Skeletal muscle tissue (tissue), 4 donors: Measurements from ENCODE around the gene YDJC. TPM values are rescaled to one million over a fixed set of nuclear protein-coding genes. Genes with fewer than 3 reads are reported as not detected.
"Not testable (repeated sequence)": the region's sequence is repeated elsewhere in the genome, so short reads cannot be mapped to it uniquely, and the experiment has no call there.

Experiments used
- H3K27ac ChIP-seq: one replicate; pipeline ENCODE4 v1.7.0; 2013; ENCODE audit warnings: mild to moderate bottlenecking, low read depth, low read length, inconsistent platforms
- H3K27me3 ChIP-seq, 3 donors: one replicate each; pipeline ENCODE4 v1.7.0; 2013; ENCODE audit warnings: low read length in 3 of 3; ENCODE audit not compliant: control insufficient read depth in 3 of 3, insufficient read depth in 3 of 3
- H3K36me3 ChIP-seq, 3 donors: one replicate each; pipeline ENCODE4 v1.7.0; 2013; ENCODE audit warnings: low read length in 3 of 3; ENCODE audit not compliant: control insufficient read depth in 3 of 3, insufficient read depth in 3 of 3
- H3K4me1 ChIP-seq, 3 donors: one replicate each; pipeline ENCODE4 v1.7.0; 2013; ENCODE audit warnings: low read length in 3 of 3, mild to moderate bottlenecking in 3 of 3; ENCODE audit not compliant: control insufficient read depth in 3 of 3, insufficient read depth in 3 of 3
- H3K4me3 ChIP-seq, 3 donors: one replicate each; pipeline ENCODE4 v1.7.0; 2013; ENCODE audit warnings: low read length in 3 of 3
- H3K9ac ChIP-seq, 3 donors: one replicate each; pipeline ENCODE4 v1.7.0; 2013; ENCODE audit warnings: low read length in 3 of 3, mild to moderate bottlenecking in 3 of 3, moderate library complexity in 2 of 3, low read depth in 1 of 3
- H3K9me3 ChIP-seq, 3 donors: one replicate each; pipeline ENCODE4 v1.7.0; 2013; ENCODE audit warnings: low read length in 3 of 3; ENCODE audit not compliant: control insufficient read depth in 3 of 3
- total RNA-seq: library from RNA; depleted of rRNA; stranded (reverse); fragments of >200 nt; gene quantifications from one replicate; pipeline ENCODE4 v1.2.3, GENCODE V29; 2014
- donor health status: Osteomylitis.

The YDJC gene
- total RNA-seq, 1 donor from 2014 or later: 1.0 TPM

- no peak overlapping the region for H3K4me3 ChIP-seq
- H3K36me3 ChIP-seq: peaks cover 0 to 7% (median 1%) of the 10 kb centered on the region in 3 donors
- H3K9me3 ChIP-seq: no peaks in the 10 kb centered on the region
- peak overlapping the region in 2 of 3 donors; percentile 33 to 50 for H3K9ac ChIP-seq
- no peak overlapping the region for H3K27ac ChIP-seq
- H3K4me1 ChIP-seq: peaks cover 29 to 59% (median 33%) of the 10 kb centered on the region in 3 donors
- no peaks in the 10 kb centered on the region for H3K27me3 ChIP-seq
Observed at GRCh38 chr22:21624120-21624879, 5.5 kb downstream of the YDJC start.

GRCh38 chr22:21623648-21623970 lies 6.2 kb downstream of the YDJC start:
- Histone ChIP-seq H3K9me3 (no peaks in the 10 kb centered on the region), H3K9ac (peak overlapping the region in 2 of 3 donors; percentile 33 to 50), H3K27ac (no peak overlapping the region), H3K4me3 (no peak overlapping the region), H3K27me3 (no peaks in the 10 kb centered on the region), H3K4me1 (peaks cover 25 to 56% (median 30%) of the 10 kb centered on the region in 3 donors), H3K36me3 (peaks cover 0 to 7% (median 1%) of the 10 kb centered on the region in 3 donors)

GRCh38 chr22:21622919-21623647 lies 6.7 kb downstream of the YDJC start:
- peaks cover 0 to 7% (median 1%) of the 10 kb centered on the region in 3 donors for H3K36me3 ChIP-seq
- no peaks in the 10 kb centered on the region for H3K9me3 ChIP-seq
- H3K4me3 ChIP-seq: no peak overlapping the region
- H3K27ac ChIP-seq: no peak overlapping the region
- H3K4me1 ChIP-seq: peaks cover 25 to 56% (median 30%) of the 10 kb centered on the region in 3 donors
- no peaks in the 10 kb centered on the region for H3K27me3 ChIP-seq
- peak overlapping the region in 1 of 3 donors; percentile 23 for H3K9ac ChIP-seq

- Histone ChIP-seq H3K9ac (no peak overlapping the region), H3K4me1 (peaks cover 25 to 56% (median 30%) of the 10 kb centered on the region in 3 donors), H3K4me3 (no peak overlapping the region), H3K9me3 (no peaks in the 10 kb centered on the region), H3K27ac (no peak overlapping the region), H3K27me3 (no peaks in the 10 kb centered on the region), H3K36me3 (peaks cover 0 to 7% (median 1%) of the 10 kb centered on the region in 3 donors)
Observed at GRCh38 chr22:21622011-21622918, 7.6 kb downstream of the YDJC start.

GRCh38 chr22:21621025-21621424 lies 8.8 kb downstream of the YDJC start:
- Histone ChIP-seq H3K9me3 (no peaks in the 10 kb centered on the region), H3K4me1 (peaks cover 25 to 45% (median 30%) of the 10 kb centered on the region in 3 donors), H3K4me3 (no peak overlapping the region), H3K9ac (no peak overlapping the region), H3K36me3 (peaks cover 0 to 5% (median 1%) of the 10 kb centered on the region in 3 donors), H3K27ac (no peak overlapping the region), H3K27me3 (no peaks in the 10 kb centered on the region)

GRCh38 chr22:21617337-21617736 lies 12.5 kb downstream of the YDJC start:
- H3K4me1 ChIP-seq: peaks cover 0 to 14% (median 2%) of the 10 kb centered on the region in 3 donors
- H3K9me3 ChIP-seq, H3K4me3 ChIP-seq, H3K9ac ChIP-seq, H3K27me3 ChIP-seq, H3K27ac ChIP-seq: not testable (repeated sequence)
- H3K36me3 ChIP-seq: peaks cover 4 to 14% (median 6%) of the 10 kb centered on the region in 3 donors

GRCh38 chr22:21615731-21616130 lies 14.1 kb downstream of the YDJC start:
- peaks cover 0 to 4% (median 0%) of the 10 kb centered on the region in 3 donors for H3K4me1 ChIP-seq
- no peak overlapping the region for H3K4me3 ChIP-seq
- no peaks in the 10 kb centered on the region for H3K27me3 ChIP-seq
- H3K9me3 ChIP-seq: no peaks in the 10 kb centered on the region
- H3K36me3 ChIP-seq: peaks cover 15 to 28% (median 18%) of the 10 kb centered on the region in 3 donors
- H3K9ac ChIP-seq: no peak overlapping the region
- H3K27ac ChIP-seq: no peak overlapping the region

GRCh38 chr22:21613553-21614233 lies 16.1 kb downstream of the YDJC start:
- Histone ChIP-seq H3K4me1 (no peaks in the 10 kb centered on the region), H3K27me3 (no peaks in the 10 kb centered on the region), H3K4me3 (no peak overlapping the region), H3K9ac (peak overlapping the region in 1 of 3 donors; percentile 16), H3K9me3 (no peaks in the 10 kb centered on the region), H3K36me3 (peaks cover 15 to 28% (median 18%) of the 10 kb centered on the region in 3 donors), H3K27ac (no peak overlapping the region)

GRCh38 chr22:21612858-21613257 lies 17.0 kb downstream of the YDJC start:
- H3K27ac ChIP-seq: no peak overlapping the region
- no peaks in the 10 kb centered on the region for H3K4me1 ChIP-seq
- no peak overlapping the region for H3K4me3 ChIP-seq
- no peak overlapping the region for H3K9ac ChIP-seq
- H3K9me3 ChIP-seq: no peaks in the 10 kb centered on the region
- H3K27me3 ChIP-seq: no peaks in the 10 kb centered on the region
- H3K36me3 ChIP-seq: peaks cover 15 to 28% (median 18%) of the 10 kb centered on the region in 3 donors
